Hepatocyte (in vitro differentiated cells): ENCODE measurements around the gene SLC25A29.

Source experiments
- EZH2 ChIP-seq: fragments of 200-600 bp; sonication (generic); IDR thresholded peaks from 2 replicates; pipeline ENCODE4 v1.6.1; 2016; ENCODE audit warnings: antibody characterized with exemption, mild to moderate bottlenecking, borderline replicate concordance
- EZH2phosphoT487 ChIP-seq: fragments of 200-600 bp; sonication (generic); IDR thresholded peaks from one replicate; pipeline ENCODE4 v1.6.1; 2018; ENCODE audit warnings: antibody characterized with exemption, mild to moderate bottlenecking, low read depth, moderate library complexity; ENCODE audit not compliant: unreplicated experiment, severe bottlenecking
- TF ChIP-seq, protein P1 (sequence below): fragments of 200-600 bp; sonication (generic); IDR thresholded peaks from 2 replicates; pipeline ENCODE4 v1.5.1; 2016; ENCODE audit warnings: antibody characterized with exemption, mild to moderate bottlenecking; ENCODE audit not compliant: poor library complexity

DNA sequence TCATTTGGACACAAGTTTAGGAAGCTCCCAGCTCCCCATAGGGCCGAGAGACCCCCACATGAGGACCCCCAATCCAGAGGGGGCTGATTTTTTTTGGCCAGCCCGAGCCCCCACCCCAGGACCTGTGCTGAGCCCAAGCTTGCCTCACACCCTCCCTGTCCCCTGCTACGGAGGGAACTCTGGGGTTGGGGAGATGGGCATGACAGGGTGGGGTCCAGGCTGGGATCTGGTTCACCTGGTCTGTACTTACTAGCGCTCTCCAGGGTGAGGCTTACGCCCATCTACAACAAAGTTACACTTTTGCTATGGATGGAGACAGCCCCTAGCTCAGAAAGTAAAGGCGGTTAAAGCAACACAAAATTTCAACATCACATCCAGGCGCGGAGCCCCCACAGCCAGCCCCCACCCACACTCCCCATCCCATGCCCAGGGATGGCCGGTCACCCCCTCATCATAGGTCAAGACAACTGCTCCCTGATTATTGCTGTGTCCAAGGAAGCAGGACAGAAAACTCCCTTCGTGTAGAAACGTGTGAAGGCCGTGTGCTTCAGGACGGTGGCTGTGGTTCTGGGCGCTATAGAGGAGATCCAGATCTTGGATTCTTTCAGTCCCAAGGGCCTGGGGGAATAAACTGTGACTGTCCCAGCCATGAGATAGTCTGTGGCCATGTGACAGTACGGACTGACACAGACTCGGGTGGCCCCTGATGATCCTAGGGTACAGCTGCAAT is 10.7 kb downstream of the SLC25A29 start:
- TF ChIP-seq, protein P1, sequence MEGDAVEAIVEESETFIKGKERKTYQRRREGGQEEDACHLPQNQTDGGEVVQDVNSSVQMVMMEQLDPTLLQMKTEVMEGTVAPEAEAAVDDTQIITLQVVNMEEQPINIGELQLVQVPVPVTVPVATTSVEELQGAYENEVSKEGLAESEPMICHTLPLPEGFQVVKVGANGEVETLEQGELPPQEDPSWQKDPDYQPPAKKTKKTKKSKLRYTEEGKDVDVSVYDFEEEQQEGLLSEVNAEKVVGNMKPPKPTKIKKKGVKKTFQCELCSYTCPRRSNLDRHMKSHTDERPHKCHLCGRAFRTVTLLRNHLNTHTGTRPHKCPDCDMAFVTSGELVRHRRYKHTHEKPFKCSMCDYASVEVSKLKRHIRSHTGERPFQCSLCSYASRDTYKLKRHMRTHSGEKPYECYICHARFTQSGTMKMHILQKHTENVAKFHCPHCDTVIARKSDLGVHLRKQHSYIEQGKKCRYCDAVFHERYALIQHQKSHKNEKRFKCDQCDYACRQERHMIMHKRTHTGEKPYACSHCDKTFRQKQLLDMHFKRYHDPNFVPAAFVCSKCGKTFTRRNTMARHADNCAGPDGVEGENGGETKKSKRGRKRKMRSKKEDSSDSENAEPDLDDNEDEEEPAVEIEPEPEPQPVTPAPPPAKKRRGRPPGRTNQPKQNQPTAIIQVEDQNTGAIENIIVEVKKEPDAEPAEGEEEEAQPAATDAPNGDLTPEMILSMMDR: no peak
- TF ChIP-seq EZH2: no peak
- no peak for TF ChIP-seq EZH2phosphoT487
